A204.1 (cell line): ENCODE results near the gene PRKAA2.

Source experiments
- FAIRE-seq: peaks from 2 replicates; lab custom pipeline; 2012; peaks lifted over from hg19 to GRCh38; lab: Jason Lieb, UNC

The PRKAA2 gene

GRCh38 chr1:56713112-56713511 is 68.0 kb downstream of the PRKAA2 start:
- no peak for FAIRE-seq

DNA sequence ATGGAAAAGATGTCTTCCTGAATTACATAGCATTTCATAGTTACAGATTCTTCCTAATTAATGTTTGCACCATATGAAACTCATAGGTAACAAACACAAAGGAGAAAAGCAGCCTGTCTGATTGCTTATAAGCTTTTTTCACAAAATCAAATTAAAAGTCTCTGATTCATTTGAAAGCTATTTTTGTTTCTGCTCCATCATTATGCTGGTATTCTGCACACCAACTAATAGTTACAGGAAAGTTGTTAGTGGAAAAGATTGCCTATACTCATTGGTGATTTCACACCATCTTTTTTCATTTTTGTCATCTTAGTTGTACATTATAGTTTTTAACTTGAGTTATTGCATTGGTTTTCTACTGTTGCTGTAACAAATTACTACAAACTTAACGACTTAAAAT is 70.0 kb downstream of the PRKAA2 start:
- no peak for FAIRE-seq

DNA sequence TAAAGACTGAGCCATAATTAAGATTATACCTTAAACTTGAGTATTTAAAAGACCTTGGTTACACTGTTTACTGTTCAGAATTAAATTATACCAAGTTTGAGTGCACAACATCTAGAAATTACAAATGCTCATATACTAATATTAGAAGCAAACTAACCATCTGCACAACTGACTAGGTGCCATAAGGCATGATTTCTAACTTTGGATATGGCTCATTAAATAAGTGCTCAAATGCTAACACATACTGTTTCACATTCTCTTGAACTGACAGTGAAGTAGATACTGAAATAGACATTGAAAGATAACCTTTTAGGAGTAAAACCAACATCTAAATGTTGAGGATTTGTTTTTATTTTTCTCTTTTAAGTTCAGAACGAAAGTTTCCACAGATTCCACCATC is 74.1 kb downstream of the PRKAA2 start:
- no peak for FAIRE-seq

DNA sequence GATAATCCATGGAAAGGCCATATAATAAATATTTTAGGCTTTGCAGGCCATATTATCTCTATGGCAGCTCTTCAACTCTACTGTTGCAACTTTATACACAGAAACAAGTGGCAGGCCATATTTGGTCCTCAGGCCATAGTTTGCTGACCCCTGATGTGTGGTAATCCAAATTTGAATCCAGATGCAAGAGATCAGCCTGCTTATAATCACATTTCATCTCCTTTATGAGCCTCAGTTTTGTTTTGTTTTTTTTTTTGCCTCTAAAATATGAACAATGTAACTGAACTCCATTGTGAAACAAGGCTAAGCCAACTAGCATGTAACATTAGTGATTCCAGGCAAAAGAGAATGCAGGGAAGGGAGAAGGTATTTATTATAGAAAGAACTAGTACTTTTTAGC is 81.6 kb downstream of the PRKAA2 start:
- FAIRE-seq: no peak

GRCh38 chr1:56728964-56729363 is 83.8 kb downstream of the PRKAA2 start:
- no peak for FAIRE-seq

GRCh38 chr1:56745231-56745630 is 100.1 kb downstream of the PRKAA2 start:
- no peak for FAIRE-seq

DNA sequence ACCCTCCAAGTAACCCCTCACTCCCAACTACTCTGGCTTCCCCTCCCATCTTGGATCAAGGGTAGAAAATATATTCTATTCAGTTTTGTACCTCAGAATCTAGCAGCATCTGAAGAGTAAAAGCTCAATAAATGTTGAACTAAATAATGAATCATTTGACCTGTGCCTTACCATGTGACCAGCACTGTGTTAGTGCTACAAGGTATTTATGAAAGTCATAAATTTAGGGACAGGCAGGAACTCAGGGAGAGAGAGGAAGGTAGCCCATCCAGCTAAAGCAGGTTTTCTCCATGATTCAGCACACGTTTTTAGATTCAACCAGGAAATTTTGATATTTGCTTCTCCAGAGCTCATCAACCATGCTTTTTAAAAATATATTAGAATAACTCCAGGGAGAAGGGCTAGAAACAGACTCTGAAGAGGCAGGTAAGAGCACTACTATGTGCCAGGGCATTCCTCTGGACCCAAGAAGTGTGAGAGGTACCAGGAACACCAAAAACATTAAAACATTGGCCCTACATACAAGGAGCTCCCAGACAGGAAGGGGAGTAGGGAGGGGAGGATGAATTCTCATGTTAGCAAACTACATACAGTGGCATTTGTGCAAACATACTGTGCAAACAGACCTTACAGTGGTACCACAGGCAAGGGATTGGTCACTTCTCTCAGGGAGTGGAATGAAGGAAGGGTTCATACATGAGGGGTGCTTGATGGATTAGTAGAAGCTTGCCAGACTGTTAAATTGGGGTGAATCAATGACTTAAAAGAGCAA is 109.8 kb downstream of the PRKAA2 start:
- no peak for FAIRE-seq

DNA sequence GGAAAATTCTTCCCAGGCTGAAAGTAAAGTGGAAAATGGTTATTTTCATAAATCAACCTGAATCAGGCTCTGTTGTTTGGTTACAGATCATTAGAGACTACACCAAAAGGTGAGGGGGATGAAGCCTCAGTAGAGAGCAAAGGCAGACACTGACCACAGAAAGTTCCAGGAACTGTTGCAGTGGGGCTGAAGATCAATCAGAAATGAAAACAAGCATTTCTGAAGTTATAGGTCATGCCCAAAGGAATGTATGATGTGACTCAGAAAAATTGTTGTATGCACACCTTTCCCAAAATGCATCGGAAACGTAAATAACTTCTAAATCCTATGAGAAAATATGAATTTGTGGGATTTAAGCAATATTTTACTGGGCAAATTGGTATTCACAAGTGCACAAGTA is 110.8 kb downstream of the PRKAA2 start:
- FAIRE-seq: no peak

DNA sequence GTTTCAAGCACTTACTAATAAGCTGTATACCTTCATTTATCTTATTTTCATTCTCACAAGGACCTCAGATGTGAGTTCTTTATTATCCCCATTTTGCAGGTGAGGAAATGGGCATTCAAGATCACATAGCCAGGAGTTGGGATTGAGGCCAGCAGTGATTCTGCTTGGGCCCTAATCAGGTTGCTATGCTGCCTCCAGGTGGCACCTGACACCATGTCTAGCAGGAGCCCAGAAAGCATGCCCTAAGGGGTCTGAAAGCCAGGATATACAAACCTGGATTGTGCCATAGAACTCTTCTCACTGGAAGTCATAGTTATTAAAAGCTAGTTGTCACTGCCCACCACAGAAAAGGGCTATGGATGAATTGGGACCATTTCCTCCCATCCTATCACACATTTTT is 113.0 kb downstream of the PRKAA2 start:
- no peak for FAIRE-seq

GRCh38 chr1:56758794-56759193 is 113.7 kb downstream of the PRKAA2 start:
- no peak for FAIRE-seq
